Amniotic epithelial cell (primary cell): Measurements from ENCODE around the gene RASSF3.
"Not testable (repeated sequence)": the region's sequence is repeated elsewhere in the genome, so short reads cannot be mapped to it uniquely, and the experiment has no call there.

Experiments
- DNase-seq: peaks from one replicate; pipeline ENCODE4 v3.0.0-alpha.2; 2010; ENCODE audit warnings: low read depth

The RASSF3 gene

DNA sequence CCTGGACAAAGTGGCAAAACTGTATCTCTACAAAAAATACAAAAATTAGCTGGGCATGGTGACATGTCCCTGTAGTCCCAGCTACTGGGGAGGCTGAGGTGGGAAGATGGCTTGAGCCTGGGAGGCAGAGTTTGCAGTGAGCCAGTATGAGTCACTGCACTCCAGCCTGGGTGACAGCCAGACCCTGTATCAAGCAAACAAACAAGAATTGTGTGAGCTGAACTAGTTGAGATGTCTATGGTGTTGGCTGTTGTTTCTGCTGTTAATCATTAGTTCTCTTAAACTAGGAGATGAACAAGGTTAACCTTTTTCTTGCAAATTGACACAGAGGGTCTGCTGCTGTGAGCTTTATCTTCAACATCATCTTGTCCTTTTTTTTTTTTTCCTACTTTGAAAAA lies 23.6 kb downstream of the RASSF3 start:
- peak; percentile 61 for DNase-seq

DNA sequence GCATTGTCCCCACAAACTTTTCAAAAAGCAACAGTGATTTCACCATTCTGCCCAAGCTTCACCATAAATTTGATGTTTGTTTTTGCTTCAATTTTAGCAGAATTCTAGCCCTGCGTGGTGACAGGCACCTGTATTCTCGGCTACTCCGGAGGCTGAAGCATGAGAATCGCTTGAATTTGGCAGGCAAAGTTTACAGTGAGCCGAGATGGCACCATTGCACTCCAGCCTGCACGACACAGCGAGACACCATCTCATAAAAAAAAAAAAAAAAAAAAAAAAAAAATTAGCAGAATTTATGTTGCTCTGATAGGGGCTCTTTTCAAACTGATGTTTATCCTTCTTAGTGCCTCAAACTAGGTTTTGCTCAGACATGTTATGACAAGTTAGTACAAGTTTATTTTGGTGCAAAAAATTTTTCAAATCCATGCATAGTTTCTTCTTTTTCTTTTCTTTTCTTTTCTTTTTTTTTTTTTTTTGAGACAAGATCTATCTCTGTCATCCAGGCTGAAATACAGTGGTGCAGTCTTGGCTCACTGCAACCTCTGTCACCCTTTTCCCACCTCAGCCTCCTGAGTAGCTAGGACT lies 24.3 kb downstream of the RASSF3 start:
- DNase-seq: no peak

DNA sequence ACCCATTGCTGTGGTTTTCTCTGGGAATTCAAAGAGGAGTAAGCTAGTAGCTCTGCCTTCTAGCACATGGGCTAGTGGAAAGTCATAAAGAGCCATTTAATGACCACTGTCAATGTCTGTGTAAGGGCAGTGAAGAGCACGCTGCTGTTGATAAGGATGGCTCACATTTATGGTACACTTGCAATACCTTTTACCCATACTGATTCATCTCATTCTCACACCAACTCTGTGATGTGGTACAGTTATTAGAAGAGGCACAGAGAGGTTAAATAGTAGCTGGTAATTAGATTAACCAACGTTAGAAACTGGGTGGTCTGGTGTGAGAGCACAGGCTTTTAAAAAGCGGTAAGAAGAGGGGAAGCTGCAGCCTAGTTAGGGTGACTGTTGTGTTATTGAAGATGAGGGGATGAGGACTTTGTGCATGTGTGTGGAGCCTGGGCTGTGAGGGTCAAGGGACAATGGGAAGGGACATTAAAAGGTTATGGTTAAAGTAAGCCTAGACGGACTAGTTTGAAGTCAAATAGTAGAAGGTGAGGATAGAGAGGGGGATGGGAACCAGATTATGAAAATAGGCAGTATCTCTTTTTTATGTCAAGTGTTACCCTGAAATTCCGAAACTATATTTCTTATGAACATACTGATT lies 25.2 kb downstream of the RASSF3 start:
- DNase-seq: no peak

DNA sequence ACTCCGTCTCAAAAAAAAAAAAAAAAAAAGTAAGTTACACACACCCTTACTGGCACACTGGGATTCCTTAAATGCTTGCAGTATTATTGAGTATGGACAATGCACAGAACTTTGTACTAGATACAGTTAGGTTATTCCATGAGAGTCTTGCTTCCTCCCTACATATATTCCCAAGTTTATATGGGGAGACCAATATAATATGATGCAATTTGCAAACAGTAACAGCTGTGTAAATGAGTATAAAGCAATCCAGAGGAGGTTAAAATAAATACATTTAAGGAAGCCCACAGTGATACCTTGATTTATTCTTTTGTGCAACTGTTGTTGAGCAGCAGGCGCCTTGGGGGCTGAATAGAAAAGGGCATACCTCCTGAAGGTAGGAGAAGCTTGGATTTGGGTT lies 26.6 kb downstream of the RASSF3 start:
- no peak for DNase-seq

DNA sequence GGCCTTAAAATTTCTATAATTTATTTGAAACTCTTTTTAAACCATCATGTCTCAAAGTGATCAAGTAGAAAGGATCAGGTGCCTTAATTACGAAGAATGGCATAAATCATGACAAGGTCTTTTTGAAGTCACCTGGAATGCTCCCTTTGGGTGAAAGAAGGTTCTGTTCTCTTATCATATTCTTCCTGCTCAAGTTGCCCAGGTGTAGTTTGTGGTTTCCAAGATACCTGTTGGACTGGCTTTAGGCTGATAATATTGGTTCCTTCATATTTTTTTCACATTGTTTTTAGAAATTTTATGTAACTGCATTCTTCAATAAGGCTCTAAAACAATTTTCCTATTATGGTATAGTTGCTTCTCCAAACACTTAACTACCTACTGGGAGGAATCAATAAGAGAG lies 29.2 kb downstream of the RASSF3 start:
- DNase-seq: no peak

DNA sequence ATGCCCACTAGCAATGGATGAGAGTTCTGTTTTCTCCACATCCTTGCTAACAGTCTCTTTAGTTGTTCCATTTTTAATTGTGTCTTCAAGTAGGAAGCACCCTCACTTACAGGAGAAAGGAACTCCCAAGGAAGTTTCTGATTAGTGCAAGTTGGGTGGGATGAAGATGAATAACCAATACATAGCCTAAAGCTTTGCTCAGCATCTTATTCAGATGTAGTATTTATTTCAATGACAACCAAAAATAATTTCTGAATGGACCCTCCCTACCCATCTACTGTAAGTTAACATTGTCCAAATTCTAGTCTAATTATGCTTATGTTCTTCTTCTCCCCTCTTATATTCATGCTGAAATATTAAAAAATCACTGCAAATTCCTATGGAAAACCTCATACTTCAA lies 36.0 kb downstream of the RASSF3 start:
- no peak for DNase-seq

DNA sequence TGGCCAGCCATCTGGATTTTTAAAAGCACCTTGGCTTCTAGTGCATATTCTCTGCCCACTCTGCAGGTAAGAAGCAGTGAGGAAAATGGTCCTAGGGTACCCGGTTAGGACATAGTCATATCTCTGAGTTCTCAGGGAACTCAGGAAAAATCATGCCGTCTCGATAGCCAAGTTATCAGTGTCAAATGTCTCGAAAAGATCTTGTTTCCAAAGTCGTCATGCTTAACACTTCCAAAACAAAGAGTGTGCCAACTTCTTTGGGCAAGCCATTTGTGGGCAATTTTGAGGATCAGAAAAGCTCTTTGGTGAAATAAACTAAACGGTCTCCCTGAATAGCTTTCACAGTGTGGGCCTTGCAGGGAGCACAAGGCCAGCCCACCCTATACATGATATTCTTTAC lies 39.2 kb downstream of the RASSF3 start:
- DNase-seq: no peak

DNA sequence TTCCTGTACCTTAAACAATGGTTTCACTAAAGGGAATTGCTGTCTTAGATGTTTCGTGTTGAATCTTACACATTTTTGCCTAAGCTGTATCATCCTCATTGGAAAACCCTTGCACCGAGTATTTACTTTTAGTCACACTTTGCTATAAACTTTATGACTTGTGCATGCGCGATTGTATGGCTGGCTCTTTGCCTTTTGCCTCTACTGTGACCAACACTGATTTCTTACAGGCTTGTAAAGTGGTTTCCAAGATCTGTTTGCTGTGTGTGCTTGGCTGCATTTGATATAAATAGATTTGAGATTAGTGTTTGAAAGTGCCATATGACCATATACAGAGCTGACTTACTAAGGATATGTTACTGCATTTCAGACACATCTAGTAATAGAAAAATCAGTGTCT lies 40.5 kb downstream of the RASSF3 start:
- no peak for DNase-seq

DNA sequence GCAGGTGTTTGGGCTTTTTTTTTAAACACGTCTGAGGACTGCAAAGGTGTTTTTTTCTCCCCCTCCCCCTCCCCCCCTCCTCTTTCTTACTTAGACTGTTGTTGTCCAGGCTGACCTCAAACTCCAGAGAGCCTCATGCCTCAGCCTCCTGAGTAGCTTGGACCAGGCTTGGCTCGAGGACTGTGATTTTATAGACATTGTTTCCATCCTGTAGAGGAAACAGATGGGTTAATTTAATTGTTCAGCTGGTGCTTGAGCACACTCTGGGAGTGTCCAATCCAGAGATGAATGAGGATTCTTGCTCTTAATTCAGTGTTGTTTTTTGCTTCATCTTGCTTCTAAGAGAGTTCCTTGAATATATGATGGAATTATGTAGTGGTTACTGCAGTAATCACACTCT lies 42.1 kb downstream of the RASSF3 start:
- no peak for DNase-seq

DNA sequence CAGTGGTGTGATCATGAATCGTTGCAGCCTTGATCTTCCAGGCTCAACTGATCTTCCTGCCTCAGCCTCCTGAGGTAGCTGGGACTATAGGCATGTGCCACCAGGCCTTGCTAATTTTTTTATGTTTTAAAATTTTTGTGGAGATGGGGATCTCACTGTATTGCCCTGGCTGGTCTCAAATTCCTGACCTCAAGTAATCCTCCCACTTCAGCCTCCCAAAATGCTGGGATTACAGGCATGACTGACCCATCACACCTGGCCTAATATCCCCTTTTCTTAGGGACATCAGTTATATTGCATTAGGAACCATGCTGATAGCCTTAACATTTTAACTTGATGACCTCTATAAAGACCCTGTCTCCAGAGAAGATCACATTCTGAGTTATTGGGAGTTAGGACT lies 42.8 kb downstream of the RASSF3 start:
- no peak for DNase-seq

DNA sequence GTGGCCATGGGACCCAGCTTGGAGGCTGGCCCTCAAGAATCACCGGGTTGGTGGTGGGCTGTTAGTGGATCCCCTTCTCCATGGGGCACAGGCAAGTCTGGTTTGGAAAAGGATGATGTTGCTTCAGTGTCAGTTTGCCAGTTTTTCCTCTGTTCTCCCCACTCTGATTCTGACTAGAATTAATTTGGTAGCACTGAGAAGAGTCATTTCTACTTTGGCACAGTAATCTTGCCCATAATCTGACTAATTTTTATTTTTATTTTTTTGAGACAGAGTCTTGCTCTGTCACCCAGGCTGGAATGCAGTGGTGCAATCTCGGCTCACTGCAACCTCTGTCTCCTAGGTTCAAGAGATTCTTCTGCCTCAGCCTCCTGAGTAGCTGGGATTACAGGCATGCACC lies 43.6 kb downstream of the RASSF3 start:
- not testable (repeated sequence) for DNase-seq

DNA sequence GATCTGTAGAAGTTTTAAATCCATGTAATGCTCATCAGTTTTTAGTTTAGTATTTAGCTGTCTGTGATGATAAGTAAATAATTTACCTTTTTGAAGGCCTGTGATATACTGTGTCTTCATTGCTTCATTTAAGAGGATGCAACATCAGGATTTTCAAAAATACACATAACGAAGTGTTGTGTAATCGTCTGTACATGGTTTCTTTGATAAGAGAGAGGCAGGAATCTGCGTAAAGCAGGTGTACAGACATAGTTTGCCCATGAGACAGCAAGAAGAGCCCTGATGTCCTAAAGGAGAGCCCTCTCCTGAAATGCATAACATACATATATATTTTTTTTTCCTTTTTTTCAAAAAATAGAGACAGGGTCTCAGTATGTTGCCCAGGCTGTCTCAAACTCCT lies 44.8 kb downstream of the RASSF3 start:
- DNase-seq: peak; percentile 74

DNA sequence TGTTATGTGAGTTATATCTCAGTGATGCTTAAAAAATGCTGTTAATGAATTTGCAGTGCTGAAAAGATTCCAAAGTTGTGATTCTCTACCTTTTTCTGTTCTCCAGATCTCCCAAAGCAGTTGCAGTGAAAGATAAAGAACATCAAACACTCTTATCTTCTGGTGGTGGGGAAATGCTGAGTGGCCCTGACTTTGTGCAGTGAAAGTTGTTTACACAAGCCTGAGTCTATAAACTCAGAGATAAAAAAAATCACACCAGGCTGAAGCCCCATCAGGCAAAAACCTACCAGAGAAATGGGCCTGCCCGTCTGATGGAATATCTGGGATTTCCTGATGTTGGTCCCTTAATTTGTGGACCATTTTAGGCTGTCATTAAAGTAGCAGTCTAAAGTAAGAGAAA lies 46.1 kb downstream of the RASSF3 start:
- DNase-seq: peak; percentile 76

DNA sequence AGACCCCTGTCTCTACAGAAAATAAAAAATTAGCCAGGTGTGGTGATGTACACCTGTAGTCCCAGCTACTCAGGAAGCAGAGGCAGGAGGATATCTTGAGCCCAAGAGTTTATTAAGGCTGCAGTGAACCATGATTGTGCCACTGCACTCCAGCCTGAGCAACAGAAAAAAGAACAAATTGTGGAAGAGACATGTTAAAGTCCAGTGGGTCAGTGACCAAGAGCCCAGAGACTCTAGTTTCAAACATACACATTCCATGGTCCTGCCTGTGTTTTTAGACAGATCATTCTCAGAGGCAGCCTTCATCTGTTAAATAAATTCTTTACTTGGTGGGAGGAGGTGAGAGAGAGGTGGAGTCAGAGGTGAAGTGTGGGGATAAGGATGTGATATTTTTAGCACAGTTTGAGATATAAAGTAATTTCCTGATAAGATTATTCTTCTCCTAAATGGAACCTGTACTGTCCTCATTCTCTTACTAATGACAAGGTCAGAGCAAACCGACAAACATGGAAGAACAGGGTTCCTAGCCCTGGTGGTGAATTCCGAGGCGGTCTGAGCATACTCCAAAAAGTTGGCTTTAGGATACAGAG lies 48.7 kb downstream of the RASSF3 start:
- no peak for DNase-seq

DNA sequence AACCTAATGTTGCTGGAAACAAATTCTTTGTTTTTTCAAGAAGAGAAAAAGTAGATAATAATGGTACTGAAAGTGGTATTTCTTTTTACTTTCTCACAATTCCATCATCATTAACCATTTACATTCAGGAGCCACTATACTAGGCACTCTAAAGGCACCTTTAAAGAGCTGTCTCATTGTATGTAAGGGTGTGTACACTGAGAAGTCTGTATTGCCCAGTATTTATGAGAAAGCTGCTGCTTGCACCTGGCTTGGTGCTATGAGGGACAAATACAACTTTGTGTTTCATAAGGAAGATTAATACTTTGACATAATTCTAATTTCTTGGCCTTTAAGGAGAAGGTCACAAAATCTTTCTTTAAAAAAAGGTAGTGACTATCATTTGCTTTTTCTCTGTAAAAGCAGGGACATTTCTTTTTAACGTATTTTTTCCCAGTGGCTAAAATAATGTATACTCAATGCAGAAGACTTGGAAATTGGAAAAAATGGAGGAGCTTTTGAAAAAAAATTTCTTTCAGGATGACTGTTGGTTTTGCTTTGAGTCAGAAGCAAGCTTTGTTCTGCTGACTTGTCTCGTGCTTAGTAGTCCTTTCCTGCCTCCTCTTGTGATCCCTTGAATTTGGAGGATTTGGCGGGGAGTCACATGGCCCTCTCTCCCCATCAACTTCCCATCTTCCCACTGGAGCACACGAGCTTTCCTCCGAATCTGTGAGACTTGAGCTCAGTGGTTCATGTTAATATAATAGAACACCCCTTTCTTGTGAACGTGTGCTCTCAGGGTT lies 50.1 kb downstream of the RASSF3 start:
- no peak for DNase-seq

DNA sequence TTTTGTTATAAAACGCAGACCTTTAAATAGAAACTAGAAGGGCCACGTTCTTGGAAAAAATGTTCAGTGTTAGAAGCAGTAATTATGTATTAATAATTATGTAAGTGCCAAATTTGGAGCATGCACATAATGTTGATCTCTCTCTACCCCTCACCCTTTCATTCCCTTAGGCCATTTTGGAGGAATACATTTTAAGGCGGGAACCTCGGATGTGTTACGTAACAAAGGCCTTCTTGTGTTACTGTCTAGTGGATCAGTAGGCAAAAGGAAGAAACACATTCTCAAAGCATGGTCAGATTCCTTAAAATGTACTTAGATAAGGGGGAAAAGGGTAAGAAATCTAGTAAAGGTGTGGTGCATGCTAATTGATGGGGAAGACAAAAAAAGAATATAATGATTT lies 52.7 kb downstream of the RASSF3 start:
- no peak for DNase-seq

DNA sequence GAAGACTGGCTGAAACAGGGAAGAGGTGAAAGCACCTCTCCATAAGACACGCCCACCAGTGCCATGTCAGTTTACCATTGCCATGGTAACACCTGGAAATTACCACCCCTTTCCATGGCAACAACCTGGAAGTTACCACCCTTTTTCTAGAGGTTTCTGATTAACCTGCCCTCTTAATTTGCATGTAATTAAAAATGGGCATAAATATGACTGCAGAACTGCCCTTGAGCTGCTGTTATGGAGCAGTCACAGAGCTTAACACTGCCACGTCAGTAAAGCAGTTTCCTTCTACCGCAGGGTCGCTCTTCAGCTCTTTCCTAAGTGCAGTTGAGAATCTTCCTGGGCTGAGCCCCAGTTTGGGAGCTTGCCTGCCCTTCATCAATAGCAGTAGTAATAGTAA lies 55.2 kb downstream of the RASSF3 start:
- no peak for DNase-seq

DNA sequence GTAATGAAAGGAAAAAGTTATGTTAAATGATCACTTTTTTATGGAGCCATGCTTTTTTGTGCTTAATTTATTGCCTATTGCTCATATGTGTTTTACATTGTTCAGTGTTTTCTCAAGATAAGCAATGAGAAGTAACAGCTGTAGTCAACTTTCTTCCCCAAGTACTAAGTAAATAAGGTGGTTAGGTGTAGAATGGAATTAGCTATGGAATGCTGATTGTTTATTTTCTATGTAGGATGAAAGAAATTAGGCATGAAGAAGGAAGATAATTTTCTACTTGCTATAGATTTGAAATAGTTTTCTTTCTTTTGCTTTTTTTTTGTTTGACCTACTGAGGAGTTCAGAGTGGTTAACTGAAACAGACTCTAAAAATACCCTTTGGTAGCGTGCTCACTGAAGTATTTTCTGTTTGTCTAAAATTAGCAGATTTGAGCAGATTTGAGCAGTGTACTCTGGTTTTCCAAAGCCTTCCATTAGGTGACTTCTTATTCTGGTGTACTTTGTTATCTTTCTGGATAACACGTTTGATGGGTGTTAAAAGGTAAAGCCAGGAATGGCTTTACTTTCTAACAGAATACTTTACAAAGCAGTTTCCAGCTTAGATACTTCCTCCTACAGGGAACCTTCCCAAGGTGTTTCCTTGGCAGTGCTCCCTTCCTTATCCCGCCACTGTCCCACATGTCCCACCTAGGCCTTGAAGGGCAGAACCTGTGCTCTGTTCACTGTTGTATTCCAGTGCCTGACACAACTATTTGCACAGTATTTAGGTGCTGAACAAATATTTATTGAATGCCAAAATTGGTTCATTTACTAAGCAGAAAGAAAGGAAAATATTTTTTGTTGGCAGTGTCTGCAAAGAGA lies 56.0 kb downstream of the RASSF3 start:
- DNase-seq: peak; percentile 48

DNA sequence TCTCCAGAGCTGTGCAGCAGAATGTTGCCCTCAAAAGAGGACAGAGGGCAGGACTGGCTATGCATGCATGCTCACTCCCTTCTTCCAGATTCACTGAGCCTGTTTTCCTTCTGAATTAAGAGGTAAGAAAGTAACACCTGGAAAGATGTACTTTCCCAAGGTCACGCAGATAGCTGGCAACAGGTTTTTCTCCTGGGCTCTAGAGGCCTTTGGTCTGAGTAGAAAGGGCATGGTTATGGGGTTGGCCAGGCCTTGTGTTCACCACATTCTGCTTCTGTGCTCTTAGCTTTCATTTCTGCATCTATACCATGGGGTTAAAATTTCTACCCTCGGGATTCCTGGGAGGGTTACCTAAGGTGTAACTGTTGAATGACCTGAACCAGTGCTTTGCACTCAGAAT lies 57.5 kb downstream of the RASSF3 start:
- DNase-seq: no peak

DNA sequence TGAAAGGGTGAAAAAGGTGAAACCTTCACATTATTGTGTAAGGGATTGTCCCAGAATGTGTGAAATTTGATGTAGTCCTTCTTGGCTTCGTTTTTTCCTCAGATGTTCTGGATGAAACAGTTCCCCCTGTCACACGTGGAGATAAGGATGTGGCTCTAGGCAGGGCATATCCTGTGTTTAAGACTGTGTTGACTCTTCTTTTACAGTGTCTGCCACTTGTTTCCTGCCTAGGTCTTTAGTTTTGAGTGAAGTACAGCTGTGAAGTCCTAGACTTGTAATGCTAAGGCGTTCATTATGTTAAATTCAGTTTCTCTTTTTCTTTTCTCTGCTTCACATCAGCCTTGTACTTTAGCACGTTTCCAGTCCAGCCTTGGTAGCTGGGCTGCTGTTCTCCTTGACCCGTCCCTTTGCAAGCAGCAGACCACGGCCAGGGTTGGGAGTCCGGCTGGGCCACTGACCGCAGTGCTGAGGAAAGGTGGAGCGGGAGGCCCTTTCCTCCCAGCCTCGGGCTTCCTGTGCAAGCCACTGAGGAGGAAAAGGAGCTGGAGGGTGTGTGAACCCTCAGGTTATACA lies 59.1 kb downstream of the RASSF3 start:
- DNase-seq: peak; percentile 49

DNA sequence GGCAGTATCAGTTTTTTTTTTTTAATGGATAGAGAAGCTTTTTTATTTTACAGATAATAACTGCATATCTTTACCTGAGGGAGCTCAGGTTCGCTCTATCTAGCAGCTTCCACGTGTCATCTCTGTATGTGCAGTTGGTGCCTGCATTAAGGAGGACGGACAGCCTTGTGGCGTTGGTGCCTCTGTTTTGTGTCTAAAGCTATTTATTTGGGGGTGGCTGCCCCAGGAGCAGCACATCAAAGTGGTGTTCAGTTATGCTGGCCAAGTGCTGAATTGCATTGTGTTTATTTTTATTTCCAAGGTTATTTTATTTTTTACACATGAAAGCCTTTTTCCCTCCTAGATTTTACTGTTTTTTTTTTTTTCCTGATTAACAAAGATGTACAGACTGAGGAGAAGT lies 59.7 kb downstream of the RASSF3 start:
- no peak for DNase-seq
